ENCODE results near the gene RBMS1.
"Not testable (repeated sequence)": the region's sequence is repeated elsewhere in the genome, so short reads cannot be mapped to it uniquely, and the experiment has no call there.

RBMS1 gene

DNA sequence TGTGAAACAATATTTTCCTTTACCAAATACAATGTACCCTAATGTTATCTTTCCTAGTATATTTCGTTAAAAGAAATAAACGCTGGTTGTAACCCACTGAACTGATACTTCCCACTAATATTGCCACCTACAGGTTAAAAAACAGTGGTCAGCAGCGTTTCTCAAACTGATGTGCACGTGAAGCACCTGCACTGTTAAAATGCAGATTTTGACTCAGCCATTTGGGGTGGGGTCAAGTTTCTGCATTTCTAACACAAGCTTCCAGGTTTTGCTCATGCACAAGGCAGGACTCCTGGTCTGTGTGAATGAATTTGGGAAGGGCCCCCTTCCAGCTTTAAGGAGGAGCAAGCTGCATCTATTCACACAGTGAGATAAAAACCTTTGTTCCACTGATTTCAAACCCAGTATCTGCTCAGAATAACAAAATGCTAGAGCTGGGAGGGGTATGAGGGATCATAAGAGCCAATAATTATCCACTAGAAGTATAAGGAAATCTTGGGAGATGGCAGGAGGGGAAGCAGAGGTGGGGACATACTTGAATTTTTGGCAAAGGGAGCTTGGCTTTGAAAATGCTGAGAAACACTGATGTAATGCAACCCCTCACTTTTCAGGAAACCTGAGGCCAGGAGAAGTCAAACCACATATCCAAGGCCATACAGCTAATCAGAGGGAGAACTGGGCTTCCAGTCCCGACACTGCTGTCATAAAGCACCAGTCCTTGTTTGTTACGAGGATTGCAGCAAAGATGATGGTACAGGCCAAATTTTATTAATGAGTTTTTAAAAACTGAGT, 116.2 kb downstream of the RBMS1 start:
- no peak for DNase-seq

DNA sequence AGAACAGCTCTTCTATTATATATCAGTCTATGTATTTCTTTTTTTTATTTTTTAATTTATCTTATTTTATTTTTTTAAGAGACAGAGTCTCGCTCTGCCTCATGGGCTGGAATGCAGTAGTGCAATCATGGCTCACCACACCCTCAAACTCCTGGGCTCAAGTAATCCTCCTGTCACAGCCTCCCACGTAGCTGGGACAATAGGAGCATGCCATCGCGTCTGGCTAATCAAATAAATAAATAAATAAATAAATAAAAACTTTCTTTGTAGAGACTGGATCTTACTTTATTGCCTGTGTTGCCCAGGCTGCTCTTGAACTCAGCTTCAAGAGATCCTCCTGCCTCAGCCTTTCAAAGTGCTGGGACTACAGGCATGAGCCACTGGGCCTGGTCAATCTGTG, 117.0 kb downstream of the RBMS1 start:
- no peak for DNase-seq

DNA sequence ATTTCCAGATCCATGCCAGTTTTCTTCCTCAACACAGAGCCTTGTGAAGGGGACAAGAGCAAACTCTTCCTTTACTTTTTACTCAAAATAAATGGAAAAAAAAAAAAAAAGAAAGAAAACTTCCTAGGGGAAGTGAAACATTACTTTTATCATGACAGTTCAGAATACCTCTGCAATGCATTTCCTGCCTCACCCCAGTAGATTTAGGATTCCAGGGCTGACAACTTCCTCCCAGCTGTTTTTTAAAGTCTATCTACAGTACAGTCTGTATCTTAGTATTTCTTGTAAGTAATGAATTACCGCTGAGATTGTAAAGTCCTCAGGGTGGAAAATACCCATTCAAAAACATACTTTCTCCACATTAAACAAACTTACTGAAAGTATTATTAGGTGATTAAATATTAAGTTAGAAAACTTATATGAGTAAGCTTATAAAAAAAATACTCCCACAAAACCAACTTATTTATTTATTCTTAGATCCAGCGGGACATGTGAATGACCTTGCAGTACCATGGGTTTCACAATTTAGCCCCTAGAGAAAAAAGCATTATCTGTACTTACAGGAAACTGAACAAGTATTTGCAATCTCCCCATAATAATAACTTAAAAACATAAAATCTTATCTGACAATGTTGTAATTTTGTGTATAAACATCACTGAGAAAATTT, 117.7 kb downstream of the RBMS1 start:
- DNase-seq, result no peak

DNA sequence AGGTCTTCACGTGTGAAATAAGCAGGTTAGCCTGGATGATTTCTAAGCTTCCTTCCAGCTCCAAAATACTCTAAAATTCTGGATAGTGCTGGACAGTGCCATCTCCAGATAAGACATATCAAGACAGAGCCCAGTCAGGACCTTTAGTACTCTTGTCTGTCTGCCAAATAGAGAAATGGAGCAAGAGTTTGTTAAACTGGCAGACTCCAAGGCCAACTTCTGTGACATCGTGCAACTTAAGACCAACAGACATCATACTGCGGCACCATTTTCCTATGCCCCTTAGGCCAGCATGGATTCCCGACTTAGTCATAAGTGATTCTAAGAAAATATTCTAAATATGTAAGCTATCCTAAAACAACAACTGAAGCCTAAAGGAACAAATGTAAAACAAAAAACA, 118.6 kb downstream of the RBMS1 start:
- DNase-seq, result no peak

DNA sequence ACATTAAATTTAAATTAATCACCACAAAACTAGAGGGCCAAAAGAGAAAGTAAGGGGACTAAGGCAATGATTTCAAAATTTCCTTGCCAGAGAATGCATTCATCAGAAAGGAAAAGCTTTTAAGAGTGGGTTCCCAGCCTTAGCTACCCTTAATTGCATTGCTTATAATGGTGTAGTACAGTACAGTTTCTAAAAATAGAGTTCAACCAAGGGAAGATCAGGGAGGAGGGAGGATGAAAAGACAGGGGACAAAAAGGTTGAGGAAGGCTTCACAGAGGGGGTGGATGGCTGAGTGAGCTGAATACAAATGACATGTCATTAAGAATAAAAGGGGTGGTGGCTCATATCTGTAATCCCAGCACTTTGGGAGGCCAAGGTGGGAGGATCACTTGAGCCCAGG, 119.9 kb downstream of the RBMS1 start:
- no peak for DNase-seq

DNA sequence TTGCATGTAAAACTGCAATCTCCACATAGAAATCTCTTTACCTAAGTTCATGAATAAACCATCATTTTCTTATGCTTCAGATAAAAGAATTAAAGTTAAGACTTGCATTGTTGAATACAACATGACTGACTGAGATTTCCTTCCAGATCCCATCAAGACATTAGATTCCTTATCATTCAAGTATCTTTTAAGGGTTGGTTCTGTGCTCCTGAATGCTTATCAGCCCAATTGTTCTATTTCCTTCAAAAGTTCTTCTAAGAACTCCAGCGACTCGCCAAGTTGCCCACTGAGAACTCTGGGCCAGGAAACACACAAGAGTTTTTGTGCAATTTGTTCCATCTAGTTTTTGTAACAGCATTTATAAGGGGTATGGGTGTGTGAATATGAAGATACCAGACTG, 120.3 kb downstream of the RBMS1 start:
- no peak for DNase-seq

DNA sequence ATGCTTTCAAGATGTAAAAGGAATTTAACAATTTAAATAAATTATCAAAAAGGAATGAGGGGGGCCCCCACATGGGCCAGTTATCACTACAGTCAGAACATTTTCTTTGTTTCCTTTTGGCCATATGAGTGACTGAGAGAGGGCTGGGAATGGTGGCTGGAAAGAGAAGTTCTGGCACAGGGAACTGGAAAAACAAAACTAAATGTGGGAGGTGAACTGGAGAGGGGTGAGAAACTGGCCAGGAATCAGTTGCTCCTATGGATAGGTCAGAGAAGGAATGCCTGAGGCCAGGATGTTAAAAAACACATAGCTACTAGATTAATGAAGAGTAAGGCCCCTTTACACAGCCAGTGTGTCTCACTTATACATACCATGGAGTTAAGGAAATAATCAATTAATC, 121.0 kb downstream of the RBMS1 start:
- no peak for DNase-seq

DNA sequence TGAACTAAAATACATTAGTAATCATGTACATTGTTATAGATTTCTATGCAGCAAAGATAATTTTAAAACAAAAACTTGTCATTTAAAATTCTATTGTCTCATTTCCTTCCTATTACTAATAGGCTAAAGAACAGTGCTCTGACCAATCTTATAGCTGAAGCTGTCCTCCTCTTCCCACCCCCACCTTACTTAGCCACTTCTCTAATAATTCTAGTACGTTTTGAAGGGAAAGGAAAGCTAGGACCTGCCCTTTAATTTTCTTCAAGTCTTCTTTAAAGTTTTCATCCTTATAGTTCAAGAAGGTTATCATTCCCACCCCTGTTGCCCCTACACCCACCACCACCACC, 121.6 kb downstream of the RBMS1 start:
- no peak for DNase-seq

DNA sequence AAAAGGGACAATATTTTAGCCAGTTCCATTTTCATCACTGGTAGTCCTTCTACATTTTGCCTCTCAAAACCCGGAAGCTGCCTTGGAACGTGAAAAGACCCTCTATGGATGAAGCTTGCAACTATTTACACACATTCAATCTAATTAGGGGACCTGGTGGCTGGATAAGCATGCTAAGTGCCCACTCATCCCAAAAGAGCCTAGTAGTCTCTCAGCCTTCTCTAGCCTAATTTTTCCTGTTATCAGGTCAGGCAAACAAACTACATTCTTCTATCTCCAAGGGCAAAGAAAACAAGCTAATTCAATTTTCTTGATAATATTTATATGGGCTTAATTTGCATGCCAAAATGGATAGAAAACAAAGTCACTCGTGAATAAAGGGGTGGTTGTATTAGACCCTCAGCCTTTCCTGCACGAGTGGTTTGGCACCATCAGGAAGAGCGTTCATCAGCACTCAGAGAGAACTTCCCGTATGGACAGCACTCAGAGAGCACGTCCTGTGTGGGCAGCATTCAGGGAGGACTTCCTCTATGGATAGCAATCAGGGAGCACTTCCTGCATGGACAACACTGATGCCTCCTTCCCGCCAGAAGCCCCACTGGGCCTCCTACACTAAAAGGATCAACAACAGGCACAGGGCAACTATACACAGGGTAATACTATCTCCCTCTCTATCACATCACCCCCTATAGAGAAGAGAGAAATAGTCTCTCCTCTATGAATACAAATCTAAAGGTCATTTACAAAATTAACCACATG, 122.2 kb downstream of the RBMS1 start:
- DNase-seq, result no peak

DNA sequence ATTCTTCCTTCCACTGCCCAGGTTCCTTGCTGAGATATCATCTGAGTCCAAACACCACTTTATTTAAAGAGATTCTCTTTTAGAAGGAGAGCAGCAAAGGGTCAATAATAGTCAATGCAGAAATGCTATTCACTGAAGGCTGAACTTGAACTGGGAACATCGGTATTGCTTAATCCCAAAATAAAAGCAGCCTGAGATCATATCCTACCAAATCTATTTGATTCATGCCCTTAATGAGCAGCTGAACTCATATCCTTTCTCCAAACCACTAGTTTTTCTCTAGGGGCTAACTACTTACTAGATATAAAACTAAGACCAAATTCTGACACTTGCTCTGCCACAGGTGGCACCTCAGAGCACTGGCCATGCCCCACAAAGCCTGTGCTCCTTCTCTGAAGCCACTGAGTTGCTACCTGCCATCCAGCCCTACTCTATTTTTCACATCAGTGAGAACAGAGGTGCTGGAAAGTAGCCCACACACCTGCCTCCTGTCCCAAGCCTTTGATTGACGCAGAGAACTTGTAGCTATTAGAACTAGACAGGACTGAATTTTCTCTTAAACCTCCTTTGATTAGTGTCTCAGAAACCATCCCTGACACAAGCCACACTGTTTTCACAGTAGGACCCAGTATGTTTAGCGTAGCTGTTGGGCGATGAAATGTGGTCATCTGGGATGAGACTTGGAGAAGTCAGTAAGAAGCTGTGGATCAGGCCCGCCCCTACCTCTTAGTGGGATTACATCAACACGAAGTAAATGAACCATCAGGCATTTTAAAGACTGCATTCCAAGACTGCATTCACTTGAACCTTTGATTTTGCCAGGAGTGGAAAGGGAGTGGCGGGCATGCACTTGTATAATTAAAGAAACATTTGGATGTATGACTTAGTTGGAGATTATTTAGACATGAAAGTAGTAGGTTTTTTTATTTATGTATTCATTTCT, 124.3 kb downstream of the RBMS1 start:
- no peak for DNase-seq

DNA sequence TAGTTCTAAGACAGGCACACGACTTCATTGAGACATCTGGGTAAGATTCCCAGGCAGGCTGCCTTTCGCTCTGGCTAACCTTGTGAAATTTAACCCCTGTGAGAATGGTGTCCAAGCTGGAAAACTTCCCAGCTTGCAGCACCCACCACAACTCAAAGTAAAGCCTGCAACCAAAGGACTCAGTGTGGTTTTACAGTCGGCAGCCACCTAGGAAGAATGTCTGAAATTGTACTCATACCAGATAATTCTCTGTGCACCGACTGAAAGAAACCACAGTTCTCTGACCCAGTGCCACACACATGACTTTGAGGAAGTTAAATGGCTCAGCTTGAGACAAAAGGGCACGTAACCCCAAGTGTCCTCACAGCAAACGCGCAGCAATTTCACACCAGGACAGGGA, 125.7 kb downstream of the RBMS1 start:
- no peak for DNase-seq

DNA sequence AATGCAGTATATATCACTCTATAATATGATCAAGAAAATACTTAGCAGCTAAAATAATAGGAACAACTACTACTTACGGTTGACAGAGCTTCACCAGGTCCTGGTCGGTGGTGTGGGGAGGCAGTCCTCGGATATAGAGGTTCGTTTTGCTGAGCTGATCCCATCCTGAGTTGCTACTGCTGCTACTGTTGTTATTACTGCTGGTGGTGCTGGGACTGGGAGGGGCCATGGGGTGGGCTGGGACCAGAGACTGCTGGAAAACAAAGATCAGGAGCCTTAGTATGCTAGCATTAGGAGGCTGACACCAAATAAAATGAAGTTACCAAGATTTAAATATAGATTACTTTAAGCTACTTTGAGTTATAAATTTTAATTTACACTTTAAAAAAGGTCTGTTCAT, 126.5 kb downstream of the RBMS1 start:
- not testable (repeated sequence) for DNase-seq

DNA sequence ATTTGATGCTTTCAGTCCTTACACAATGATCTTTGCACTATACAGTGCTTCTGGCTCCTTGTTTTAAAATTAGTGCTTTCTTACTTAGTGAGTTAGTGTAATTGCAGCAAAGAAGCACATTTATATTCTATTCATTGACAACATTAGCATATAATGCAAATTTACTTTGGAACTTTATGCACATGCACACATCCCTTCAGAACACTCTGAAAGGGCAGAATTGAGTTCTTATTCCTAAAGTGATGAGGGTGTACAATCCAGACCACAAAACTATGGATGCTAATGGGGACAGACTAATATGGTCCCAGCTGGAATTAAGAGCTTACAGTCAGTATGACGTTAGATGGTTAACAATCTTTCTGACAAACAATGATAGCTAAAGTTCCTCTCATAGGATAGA, 127.1 kb downstream of the RBMS1 start:
- no peak for DNase-seq

DNA sequence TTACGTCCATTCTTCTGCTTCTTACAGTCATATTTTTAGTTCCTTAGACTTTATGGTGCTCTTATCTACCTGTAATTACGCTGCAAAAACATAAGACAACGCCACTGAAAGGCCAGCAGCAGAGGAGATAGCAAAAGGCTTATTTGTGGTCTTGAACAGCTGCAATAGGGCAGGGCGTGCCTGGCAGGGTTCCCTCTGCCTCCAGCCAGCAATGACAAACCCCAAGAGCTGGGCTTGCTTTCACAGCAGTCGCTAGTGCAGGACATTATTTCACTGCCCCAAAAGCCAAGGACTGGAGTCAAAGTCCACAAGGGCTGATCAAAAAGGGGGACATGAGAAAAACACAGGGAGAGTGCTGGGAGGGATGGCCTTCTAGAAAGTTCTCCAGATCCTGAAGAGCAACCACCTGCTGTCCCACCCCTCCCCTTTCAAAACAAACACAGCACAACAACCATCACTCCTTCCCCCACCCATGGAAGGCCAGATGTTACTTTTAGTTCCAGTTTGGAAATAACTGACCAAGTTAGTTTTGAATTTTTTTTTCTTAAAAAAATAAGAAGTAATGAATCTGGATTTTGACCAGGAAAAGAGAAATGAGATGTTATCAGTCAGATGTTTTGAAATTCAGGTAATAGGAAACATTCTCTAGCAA, 127.8 kb downstream of the RBMS1 start:
- no peak for DNase-seq

DNA sequence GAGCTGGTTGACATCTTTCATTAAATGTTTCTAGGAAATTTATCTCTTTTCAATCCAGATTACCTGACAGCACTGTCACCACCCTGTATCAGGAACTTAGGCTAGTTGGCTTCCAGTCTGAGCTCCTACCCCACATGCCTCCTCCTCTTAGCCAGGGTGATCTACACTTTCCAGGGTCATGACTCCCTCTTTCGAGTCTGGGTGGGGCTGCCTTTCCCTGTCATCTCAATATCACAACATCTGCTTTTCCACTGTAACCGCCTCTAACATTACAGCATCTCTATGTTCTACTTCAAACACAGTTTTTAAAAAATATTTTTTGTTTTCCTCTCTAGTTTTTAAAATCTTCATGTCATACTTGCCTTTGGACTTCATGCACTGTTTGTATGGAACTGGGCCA, 129.2 kb downstream of the RBMS1 start:
- no peak for DNase-seq

DNA sequence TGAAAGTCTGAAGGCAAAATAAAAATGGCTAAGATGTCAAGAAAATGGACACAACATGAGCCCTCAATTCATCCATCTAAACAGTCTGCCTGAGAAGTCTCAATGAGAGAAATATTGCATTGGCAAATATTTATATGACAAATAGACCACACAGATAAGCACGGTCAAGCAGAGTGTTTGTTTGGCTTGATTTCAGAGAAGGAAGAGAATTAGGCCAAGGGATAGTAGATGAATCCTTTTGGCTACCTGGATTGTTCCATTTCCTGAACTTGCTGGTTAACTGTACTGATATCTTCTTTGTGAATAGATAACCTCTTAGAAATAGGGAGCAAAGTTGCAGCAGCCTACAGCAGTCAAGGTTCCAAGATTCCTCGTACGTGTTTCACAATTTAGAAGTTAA, 129.6 kb downstream of the RBMS1 start:
- no peak for DNase-seq

DNA sequence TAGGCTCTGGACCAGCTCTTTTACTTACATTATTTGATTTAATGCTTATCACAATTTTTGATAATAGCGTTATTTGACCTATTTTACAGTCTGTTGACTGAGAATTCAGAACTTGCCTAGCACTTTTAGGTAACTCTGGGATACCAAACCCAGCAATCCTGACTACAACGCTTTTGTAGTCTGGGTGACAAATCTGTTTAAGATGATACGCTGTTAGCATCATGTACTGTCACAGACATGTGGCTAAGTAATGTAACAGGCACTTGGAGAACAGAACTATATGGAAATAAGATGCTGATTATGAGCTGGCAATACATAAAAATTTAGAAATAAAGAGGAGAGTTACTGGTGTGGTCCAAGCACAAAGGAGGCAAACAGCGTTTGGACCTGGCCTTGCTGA, 130.6 kb downstream of the RBMS1 start:
- DNase-seq, result no peak

DNA sequence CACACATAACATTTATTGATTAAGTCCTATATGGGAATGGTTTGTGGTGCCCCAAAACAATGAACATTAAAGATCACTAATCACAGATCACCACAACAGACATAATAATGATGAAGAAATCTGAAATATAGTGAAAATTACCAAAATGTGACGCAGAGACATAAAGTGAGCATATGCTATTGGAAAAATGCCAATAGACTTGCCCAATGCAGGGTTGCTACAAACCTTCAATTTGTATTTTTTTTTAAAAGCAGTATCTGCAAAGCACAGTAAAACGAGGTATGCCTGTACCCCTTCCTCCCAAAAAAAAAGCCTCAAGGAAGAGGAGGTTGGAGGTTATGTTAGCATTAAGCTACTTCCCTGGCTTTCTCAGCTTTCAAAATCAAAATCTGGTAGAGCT, 131.1 kb downstream of the RBMS1 start:
- no peak for DNase-seq

DNA sequence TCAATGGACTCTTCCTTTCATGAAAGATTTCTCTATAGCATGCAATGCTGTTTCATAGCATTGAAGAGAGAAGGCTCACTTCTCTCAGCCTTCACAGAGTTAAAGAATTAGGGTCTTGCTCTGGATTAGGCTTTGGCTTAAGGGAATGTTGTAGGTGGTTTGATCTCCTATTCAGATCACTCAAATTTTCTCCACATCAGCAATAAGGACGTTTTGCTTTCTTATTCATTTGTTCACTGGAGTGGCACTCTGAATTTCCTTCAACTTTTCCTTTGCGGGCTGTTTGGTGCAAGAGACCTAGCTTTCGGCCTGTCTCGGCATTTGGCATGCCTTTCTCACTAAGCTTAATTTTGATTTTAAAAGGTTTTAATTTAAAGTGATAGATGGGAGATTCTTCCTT, 131.6 kb downstream of the RBMS1 start:
- no peak for DNase-seq

DNA sequence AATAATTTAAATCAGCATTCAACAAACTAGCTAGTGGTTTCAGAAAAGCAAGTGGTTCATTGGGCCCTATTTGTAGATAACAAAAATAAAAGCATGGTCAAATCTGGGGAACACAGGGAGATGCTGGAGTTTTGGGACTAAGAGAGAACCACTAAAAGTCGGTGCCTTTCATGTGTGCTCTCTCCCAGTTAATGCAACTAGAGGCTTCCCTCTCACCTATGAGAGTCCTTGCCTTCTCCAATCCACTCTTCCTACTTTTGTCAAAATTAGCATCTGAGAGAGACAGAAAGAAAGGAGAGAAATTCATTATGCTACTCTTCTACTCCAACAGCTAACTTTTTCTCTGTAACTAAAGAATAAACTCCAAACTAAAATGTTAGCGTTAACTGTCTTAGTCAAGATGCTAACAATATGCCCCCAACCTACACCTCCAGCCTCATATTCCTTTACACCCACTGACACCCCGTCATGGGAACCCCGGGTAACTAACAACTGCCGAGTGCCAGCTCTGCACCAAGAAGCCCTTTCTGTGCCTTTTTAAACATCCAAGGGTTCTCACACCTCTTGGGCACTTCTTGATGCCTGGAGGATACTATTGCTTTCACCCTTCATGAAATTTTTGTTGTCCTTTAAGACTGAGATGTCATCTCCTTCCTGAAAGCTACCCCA, 133.4 kb downstream of the RBMS1 start:
- DNase-seq, result no peak

DNA sequence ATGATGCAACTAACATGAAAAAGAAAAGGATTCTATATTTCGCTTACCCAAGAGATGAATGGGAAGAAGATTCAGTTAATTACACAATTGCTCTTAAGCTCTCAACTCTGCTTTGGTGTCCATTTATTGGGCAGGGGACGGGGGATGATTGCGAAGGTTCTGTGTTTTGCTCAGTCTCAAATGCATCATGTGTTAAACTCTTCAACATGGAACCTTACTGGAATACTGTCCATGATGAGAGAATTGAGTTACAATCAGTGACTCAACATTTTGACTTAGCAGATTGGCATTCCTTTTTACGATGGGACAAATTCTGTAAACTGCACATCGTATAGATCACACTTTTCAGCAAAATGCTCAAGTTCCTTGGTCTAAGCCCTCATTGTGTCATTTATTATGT, 135.6 kb downstream of the RBMS1 start:
- DNase-seq, result no peak

DNA sequence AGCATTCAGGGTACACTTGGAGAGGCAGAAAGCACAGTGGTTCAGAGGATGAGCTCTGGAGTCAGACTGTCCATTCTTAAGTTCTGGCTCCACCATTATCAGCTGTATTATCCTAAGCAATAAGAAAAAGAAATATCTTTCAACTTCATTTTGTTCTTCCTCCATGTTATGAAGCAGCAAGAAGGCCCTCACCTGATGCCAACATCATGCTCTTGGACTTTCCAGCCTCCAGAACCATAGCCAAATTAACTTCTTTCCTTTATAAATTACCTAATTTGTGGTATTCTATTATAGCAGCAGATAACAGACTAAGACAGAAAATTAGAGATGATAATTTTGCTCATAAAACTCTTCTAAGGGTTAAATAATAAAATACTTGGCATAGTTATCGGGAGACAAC, 137.1 kb downstream of the RBMS1 start:
- DNase-seq, result no peak

Data from stimulated activated CD4-positive, alpha-beta T cell treated with anti-CD3 and anti-CD28 coated beads, Interleukin-2, amount 100 ng/mL, for 24 hours (primary cell).